AG04450 (cell line): ENCODE results near the gene MAB21L3. TPM values are rescaled to one million over a fixed set of nuclear protein-coding genes. Genes with fewer than 3 reads are reported as not detected.
A peak's percentile ranks its signal among the peaks of the same experiment; 100 is the strongest.

Experiments
- CTCF ChIA-PET: fragments of 300-600, 350-600 bp; formaldehyde crosslinking; extraction: SDS; loops from one replicate; lab custom pipeline; 2022; ENCODE audit warnings: antibody characterized with exemption, inconsistent platforms; lab: Charles Lee
- POLR2A ChIA-PET: fragments of 350-600 bp; formaldehyde crosslinking; extraction: SDS; loops from one replicate; lab custom pipeline; 2021; ENCODE audit warnings: antibody characterized with exemption, inconsistent platforms; lab: Yijun Ruan, JAX
- DNase-seq: peaks from one replicate; pipeline ENCODE4 v3.0.0-alpha.2; 2011; ENCODE audit warnings: low read depth, low spot score
- H3K27ac ChIP-seq: one replicate; pipeline ENCODE4 v1.5.1; 2012; ENCODE audit warnings: low read depth, low read length, control low read depth
- H3K27me3 ChIP-seq: one replicate; pipeline ENCODE4 v1.6.0; 2012; ENCODE audit warnings: low read length; ENCODE audit not compliant: control insufficient read depth, insufficient read depth
- H3K4me3 ChIP-seq: 2 replicates; pipeline ENCODE4 v1.5.1; 2011; ENCODE audit warnings: mild to moderate bottlenecking, low read depth, low read length, control low read depth
- H3K9me3 ChIP-seq: 2 replicates; pipeline ENCODE4 v1.5.1; 2012; ENCODE audit warnings: low read length; ENCODE audit not compliant: control insufficient read depth, insufficient read depth
- CTCF ChIP-seq: IDR thresholded peaks from 2 replicates; pipeline ENCODE4 v1.5.1; 2011; ENCODE audit warnings: low read depth, low read length, control low read depth, inconsistent platforms
- polyA minus RNA-seq: library from RNA; depleted of rRNA, polyadenylated mRNA; stranded (reverse); fragments of >200 nt; gene quantifications from 2 replicates; pipeline ENCODE4 v1.2.3, GENCODE V29; 2011; rRNA and poly(A)+ RNA removed
- polyA plus RNA-seq: library from polyadenylated mRNA; depleted of rRNA; stranded (reverse); fragments of >200 nt; gene quantifications from 2 replicates; pipeline ENCODE4 v1.2.3, GENCODE V29; 2011; rRNA removed

MAB21L3 gene
- polyA plus RNA-seq (not detected in 2 replicates), polyA minus RNA-seq (not detected in 2 replicates)

DNA sequence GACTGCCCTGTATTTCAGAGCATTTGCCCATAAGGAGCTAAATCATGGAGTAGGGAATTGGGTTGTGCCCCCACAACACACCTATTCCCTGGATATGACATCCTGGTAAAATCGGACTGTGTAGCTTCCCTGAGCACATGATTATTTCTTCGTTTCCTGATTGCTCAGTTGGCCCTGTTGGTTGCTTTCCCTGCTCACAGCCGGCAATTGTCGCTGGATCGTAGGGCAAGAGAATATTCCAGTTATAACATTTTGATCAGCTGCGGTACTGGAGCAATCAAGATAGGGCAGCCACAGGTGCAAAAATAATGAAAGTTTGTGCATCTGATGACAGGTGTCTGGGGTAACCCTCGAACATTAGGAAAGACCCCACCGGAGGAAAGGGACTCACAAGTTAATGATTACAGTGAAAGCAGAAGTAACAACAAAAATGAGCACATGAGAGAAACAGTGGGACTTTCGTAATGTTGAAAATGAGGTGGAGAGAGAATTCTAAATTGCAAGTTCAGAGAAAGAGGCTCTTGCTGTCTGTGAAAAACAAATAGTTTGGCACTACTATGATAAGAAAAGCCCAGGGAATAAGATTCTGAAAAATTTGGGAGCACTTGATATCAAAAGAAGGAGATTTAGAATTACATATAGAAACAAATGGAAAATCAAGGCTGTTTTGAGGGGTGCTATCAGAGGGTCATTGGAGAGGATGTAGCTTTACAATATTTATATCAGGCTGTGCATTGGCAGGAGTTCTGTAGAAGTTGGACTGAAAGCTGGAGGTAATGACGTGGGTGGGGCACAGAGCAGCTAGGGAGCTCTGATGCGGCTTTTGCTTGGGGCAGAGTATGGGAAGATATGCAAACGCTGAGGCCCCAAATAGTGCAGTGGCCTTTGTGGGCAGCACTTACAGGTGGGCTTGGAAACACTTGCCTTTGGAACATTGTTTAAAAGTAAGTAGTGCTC is at the start of gene MAB21L3:
Gene MAB21L3 (plus strand): TSS at position 833 of the 957 bp plus-strand sequence. CDS start 1,217 bp downstream, outside the sequence.
- DNase-seq, result no peak
- ChIA-PET CTCF (interaction anchor here (1.6 kb wide), 1 partner anchor 28 kb away, joined by 7 read pairs; no protein-coding TSS in a partner anchor), POLR2A (no interaction called here)
- no peak for TF ChIP-seq CTCF
- Histone ChIP-seq H3K27me3 (no peaks in the 10 kb centered on the region), H3K9me3 (no peaks in the 10 kb centered on the region), H3K4me3 (no peak within 1 kb of the TSS), H3K27ac (no peak within 1 kb of the TSS)

GRCh38 chr1:116062201-116062600 is 49.0 kb upstream of the MAB21L3 start:
- no peaks in the 10 kb centered on the region for H3K9me3 ChIP-seq
- no peak overlapping the region for H3K27ac ChIP-seq
- ChIA-PET POLR2A (no interaction called here), CTCF (interaction anchor here (0.6 kb wide), 1 partner anchor 355 kb away, joined by 3 read pairs; no protein-coding TSS in a partner anchor)
- no peaks in the 10 kb centered on the region for H3K27me3 ChIP-seq
- no peak overlapping the region for H3K4me3 ChIP-seq
- DNase-seq, result no peak
- no peak for TF ChIP-seq CTCF

GRCh38 chr1:116064616-116065015 is 46.6 kb upstream of the MAB21L3 start:
- Histone ChIP-seq H3K4me3 (no peak overlapping the region), H3K27me3 (no peaks in the 10 kb centered on the region), H3K27ac (no peak overlapping the region), H3K9me3 (no peaks in the 10 kb centered on the region)
- POLR2A ChIA-PET, result no interaction called here
- CTCF ChIA-PET, result no interaction called here
- no peak for DNase-seq
- no peak for TF ChIP-seq CTCF

DNA sequence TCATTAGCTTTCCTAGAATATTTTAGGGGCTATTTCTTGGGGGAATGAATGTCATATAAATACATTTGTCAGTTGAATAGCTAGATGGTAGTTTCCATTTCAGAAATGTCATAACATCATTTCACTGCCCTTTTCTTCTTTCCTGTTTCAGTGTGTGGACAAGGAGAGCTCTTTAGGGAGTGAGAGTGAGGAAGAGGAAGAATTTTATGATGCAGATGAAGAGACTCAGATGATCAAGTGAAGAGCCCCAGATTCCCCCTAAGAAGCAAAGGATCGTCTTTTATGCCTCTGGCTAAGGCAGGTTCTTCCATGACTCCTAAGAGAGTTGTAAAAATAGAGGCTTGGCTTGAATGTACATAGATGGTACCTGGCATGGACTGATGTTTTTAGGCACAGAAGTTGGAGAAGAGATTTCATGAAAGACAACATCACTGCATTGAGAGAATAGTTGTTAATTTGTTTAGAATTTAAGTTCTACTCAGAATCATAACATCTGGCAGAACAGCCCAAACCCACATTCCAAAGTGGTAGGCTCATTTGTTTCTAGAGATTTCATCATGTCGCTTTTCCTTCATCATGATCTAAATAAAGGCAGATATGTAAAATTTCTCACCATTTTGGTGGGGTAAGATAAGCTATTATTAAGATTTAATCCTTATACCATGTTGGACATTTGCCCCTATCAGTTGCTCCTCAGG is 44.2 kb upstream of the MAB21L3 start:
- CTCF ChIA-PET, result interaction anchor here (1.4 kb wide), 1 partner anchor 419 kb away, joined by 3 read pairs; no protein-coding TSS in a partner anchor
- TF ChIP-seq CTCF, result no peak
- Histone ChIP-seq H3K9me3 (no peaks in the 10 kb centered on the region), H3K4me3 (no peak overlapping the region), H3K27me3 (no peaks in the 10 kb centered on the region), H3K27ac (peak overlapping the region; percentile 22)
- POLR2A ChIA-PET, result no interaction called here
- DNase-seq, result no peak
